ENCODE measurements around the gene OLR1. TPM values are rescaled to one million over a fixed set of nuclear protein-coding genes. Genes with fewer than 3 reads are reported as not detected.

Gene OLR1
- total and polyA plus RNA-seq, 7 donors = 0.10 to 3.3 (median 0.76) TPM; not detected in 3

DNA sequence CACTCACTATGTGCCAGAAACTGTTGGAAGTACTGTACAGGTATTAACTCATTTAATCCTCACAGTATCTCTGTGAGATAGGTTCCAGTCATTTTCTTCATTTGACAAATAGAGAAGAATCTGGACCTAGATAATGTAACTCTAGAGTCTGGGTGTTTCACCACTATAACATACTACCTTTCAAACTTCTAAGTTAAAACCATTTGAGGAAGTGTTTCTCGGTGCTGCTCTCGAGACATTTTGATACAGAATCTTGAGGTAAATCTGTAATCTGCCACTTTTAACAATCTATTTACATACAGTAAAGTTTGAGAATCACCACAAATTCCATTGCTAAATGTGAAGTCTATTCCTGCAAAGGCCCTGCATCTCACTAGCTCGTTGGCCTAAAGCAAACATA is 8.8 kb downstream of the OLR1 start:
- Histone ChIP-seq H3K27me3 (no peaks in the 10 kb centered on the region), H3K27ac (no peak overlapping the region), H3K4me1 (peaks cover 0 to 20% (median 4%) of the 10 kb centered on the region in 4 donors), H3K4me3 (no peak overlapping the region), H3K9me3 (no peaks in the 10 kb centered on the region), H3K36me3 (no peaks in the 10 kb centered on the region)
- 47 to 62% methylated on average over 3 of the region's 3 CpGs for WGBS, 2 donors
- TF ChIP-seq POLR2A (IDR thresholded peaks at IDR 0.05) (no peak), EP300 (IDR thresholded peaks at IDR 0.05) (no peak), POLR2AphosphoS5 (IDR thresholded peaks at IDR 0.05) (no peak)
- TF ChIP-seq, protein P1, sequence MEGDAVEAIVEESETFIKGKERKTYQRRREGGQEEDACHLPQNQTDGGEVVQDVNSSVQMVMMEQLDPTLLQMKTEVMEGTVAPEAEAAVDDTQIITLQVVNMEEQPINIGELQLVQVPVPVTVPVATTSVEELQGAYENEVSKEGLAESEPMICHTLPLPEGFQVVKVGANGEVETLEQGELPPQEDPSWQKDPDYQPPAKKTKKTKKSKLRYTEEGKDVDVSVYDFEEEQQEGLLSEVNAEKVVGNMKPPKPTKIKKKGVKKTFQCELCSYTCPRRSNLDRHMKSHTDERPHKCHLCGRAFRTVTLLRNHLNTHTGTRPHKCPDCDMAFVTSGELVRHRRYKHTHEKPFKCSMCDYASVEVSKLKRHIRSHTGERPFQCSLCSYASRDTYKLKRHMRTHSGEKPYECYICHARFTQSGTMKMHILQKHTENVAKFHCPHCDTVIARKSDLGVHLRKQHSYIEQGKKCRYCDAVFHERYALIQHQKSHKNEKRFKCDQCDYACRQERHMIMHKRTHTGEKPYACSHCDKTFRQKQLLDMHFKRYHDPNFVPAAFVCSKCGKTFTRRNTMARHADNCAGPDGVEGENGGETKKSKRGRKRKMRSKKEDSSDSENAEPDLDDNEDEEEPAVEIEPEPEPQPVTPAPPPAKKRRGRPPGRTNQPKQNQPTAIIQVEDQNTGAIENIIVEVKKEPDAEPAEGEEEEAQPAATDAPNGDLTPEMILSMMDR (IDR thresholded peaks at IDR 0.05) = no peak
- DNase-seq = no peak
- intact Hi-C loops (cut with DNase I) = no loop called here

GRCh38 chr12:10160617-10161385 is 11.1 kb downstream of the OLR1 start:
- no peaks in the 10 kb centered on the region for H3K9me3 ChIP-seq
- intact Hi-C loops (cut with DNase I) = no loop called here
- H3K27ac ChIP-seq = peak overlapping the region in 2 of 4 donors; percentile 31 to 47
- H3K4me3 ChIP-seq = no peak overlapping the region
- TF ChIP-seq, protein P1 (IDR thresholded peaks at IDR 0.05) = no peak
- TF ChIP-seq POLR2AphosphoS5 (IDR thresholded peaks at IDR 0.05) (no peak), EP300 (IDR thresholded peaks at IDR 0.05) (no peak), POLR2A (IDR thresholded peaks at IDR 0.05) (no peak)
- H3K36me3 ChIP-seq = no peaks in the 10 kb centered on the region
- DNase-seq = no peak
- H3K27me3 ChIP-seq = no peaks in the 10 kb centered on the region
- WGBS, 2 donors = 75 to 76% methylated on average over 7 of the region's 7 CpGs
- H3K4me1 ChIP-seq = peaks cover 0 to 20% (median 4%) of the 10 kb centered on the region in 4 donors

GRCh38 chr12:10159280-10159679 is 12.7 kb downstream of the OLR1 start:
- no peak overlapping the region for H3K4me3 ChIP-seq
- intact Hi-C loops (cut with DNase I) = no loop called here
- H3K27me3 ChIP-seq = no peaks in the 10 kb centered on the region
- WGBS, 2 donors = 55 to 73% methylated on average over 3 of the region's 3 CpGs
- DNase-seq = no peak
- peaks cover 0 to 20% (median 4%) of the 10 kb centered on the region in 4 donors for H3K4me1 ChIP-seq
- no peak overlapping the region for H3K27ac ChIP-seq
- no peaks in the 10 kb centered on the region for H3K36me3 ChIP-seq
- H3K9me3 ChIP-seq = no peaks in the 10 kb centered on the region
- TF ChIP-seq, protein P1 (IDR thresholded peaks at IDR 0.05) = no peak
- TF ChIP-seq POLR2AphosphoS5 (IDR thresholded peaks at IDR 0.05) = no peak
- no peak for TF ChIP-seq POLR2A (IDR thresholded peaks at IDR 0.05)
- no peak for TF ChIP-seq EP300 (IDR thresholded peaks at IDR 0.05)

- Histone ChIP-seq H3K27ac (no peak overlapping the region), H3K9me3 (no peaks in the 10 kb centered on the region), H3K27me3 (no peaks in the 10 kb centered on the region), H3K4me1 (peaks cover 0 to 25% (median 8%) of the 10 kb centered on the region in 4 donors), H3K36me3 (no peaks in the 10 kb centered on the region), H3K4me3 (no peak overlapping the region)
- TF ChIP-seq, protein P1 (IDR thresholded peaks at IDR 0.05) = no peak
- TF ChIP-seq POLR2A (IDR thresholded peaks at IDR 0.05) = no peak
- TF ChIP-seq EP300 (IDR thresholded peaks at IDR 0.05) = no peak
- no peak for TF ChIP-seq POLR2AphosphoS5 (IDR thresholded peaks at IDR 0.05)
- intact Hi-C loops (cut with DNase I) = no loop called here
- 79 to 85% methylated on average over 2 of the region's 2 CpGs for WGBS, 2 donors
- no peak for DNase-seq
Observed at GRCh38 chr12:10158406-10158805, 13.5 kb downstream of the OLR1 start.
